GM23338 (cell line): ENCODE results near the gene RUNX3. TPM values are rescaled to one million over a fixed set of nuclear protein-coding genes. Genes with fewer than 3 reads are reported as not detected.

Experiments used
- ATAC-seq: fragments of 200-7000 bp; cut with Tn5 transposase; 3 replicates; pipeline ENCODE4 v1.9.1; 2020
- DNase-seq: peaks from one replicate; pipeline ENCODE4 v3.0.0-alpha.2; 2015; ENCODE audit warnings: low spot score
- H2AFZ ChIP-seq: fragments of 200-600 bp; sonication (generic); 2 replicates; pipeline ENCODE4 v1.8.0; 2016; ENCODE audit warnings: antibody characterized with exemption, mild to moderate bottlenecking, moderate library complexity
- H3F3A ChIP-seq: fragments of 200-600 bp; sonication (generic); replicated peaks from 2 replicates; pipeline ENCODE4 v1.8.0; 2017; ENCODE audit warnings: antibody characterized with exemption, mixed run types, low read depth
- H3K27ac ChIP-seq: fragments of 200-600 bp; sonication (generic); 2 replicates; pipeline ENCODE4 v1.6.1; 2016; ENCODE audit warnings: low read depth
- H3K27me3 ChIP-seq: fragments of 200-600 bp; sonication (generic); 2 replicates; pipeline ENCODE4 v1.8.0; 2016; ENCODE audit warnings: mild to moderate bottlenecking, mixed run types, moderate library complexity; ENCODE audit not compliant: insufficient read depth
- H3K36me3 ChIP-seq: fragments of 200-600 bp; sonication (generic); 2 replicates; pipeline ENCODE4 v1.8.0; 2016; ENCODE audit warnings: mild to moderate bottlenecking; ENCODE audit not compliant: insufficient read depth
- H3K4me1 ChIP-seq: fragments of 200-600 bp; sonication (generic); 2 replicates; pipeline ENCODE4 v1.8.0; 2016; ENCODE audit warnings: mild to moderate bottlenecking, moderate library complexity; ENCODE audit not compliant: insufficient read depth
- H3K4me2 ChIP-seq: fragments of 200-600 bp; sonication (generic); 2 replicates; pipeline ENCODE4 v1.7.1; 2017; ENCODE audit warnings: mixed run types
- H3K4me3 ChIP-seq: fragments of 200-600 bp; sonication (generic); 2 replicates; pipeline ENCODE4 v1.6.1; 2016; ENCODE audit warnings: mixed run types
- H3K79me2 ChIP-seq: fragments of 200-600 bp; sonication (generic); replicated peaks from 2 replicates; pipeline ENCODE4 v1.8.0; 2017; ENCODE audit warnings: mild to moderate bottlenecking; ENCODE audit not compliant: insufficient read depth
- H3K9me2 ChIP-seq: fragments of 200-600 bp; sonication (generic); 2 replicates; pipeline ENCODE4 v1.8.0; 2017; ENCODE audit not compliant: insufficient read depth
- H4K20me1 ChIP-seq: fragments of 200-600 bp; sonication (generic); replicated peaks from 2 replicates; pipeline ENCODE4 v1.8.0; 2017; ENCODE audit warnings: mild to moderate bottlenecking; ENCODE audit not compliant: insufficient read depth
- H3K27ac Mint-ChIP-seq: 2 replicates; pipeline ENCODE4 v1.8.0; 2020; ENCODE audit warnings: inconsistent platforms, mild to moderate bottlenecking, moderate library complexity, mixed read lengths
- H3K27me3 Mint-ChIP-seq: 3 replicates; pipeline ENCODE4 v1.8.0; 2022; ENCODE audit warnings: low read depth, mild to moderate bottlenecking, moderate library complexity, mixed read lengths, inconsistent platforms; ENCODE audit not compliant: insufficient read depth, poor library complexity
- H3K36me3 Mint-ChIP-seq: 3 replicates; pipeline ENCODE4 v1.8.0; 2021; ENCODE audit warnings: low read depth, mild to moderate bottlenecking, inconsistent platforms, moderate library complexity, mixed read lengths
- H3K4me1 Mint-ChIP-seq: 3 replicates; pipeline ENCODE4 v1.8.0; 2020; ENCODE audit warnings: mild to moderate bottlenecking, inconsistent platforms, mixed read lengths
- H3K4me3 Mint-ChIP-seq: 3 replicates; pipeline ENCODE4 v1.8.0; 2021; ENCODE audit warnings: moderate library complexity, mild to moderate bottlenecking, inconsistent platforms, mixed read lengths
- H3K9me3 Mint-ChIP-seq: 3 replicates; pipeline ENCODE4 v1.8.0; 2020; ENCODE audit warnings: moderate library complexity, mild to moderate bottlenecking, inconsistent platforms, mixed read lengths
- CREB1 ChIP-seq: fragments of 250-450 bp; sonication (Bioruptor Pico); IDR thresholded peaks from 2 replicates; pipeline ENCODE4 v1.5.0; 2020; ENCODE audit warnings: low read depth, mild to moderate bottlenecking, moderate library complexity
- CTCF ChIP-seq, 2 experiments: fragments of 200-600 bp in 1 of 2; sonication (generic) in 1 of 2; conservative IDR thresholded peaks; 2 replicates each; pipeline versions ENCODE4 v1.5.1 to v1.6.1; 2016 to 2017; ENCODE audit warnings: antibody characterized with exemption in 2 of 2, low read depth in 2 of 2, mild to moderate bottlenecking in 2 of 2, moderate library complexity in 1 of 2
- EZH2 ChIP-seq: fragments of 200-600 bp; sonication (generic); IDR thresholded peaks from one replicate; pipeline ENCODE4 v1.8.0; 2017; ENCODE audit warnings: antibody characterized with exemption, mild to moderate bottlenecking, low read depth; ENCODE audit not compliant: unreplicated experiment
- EZH2phosphoT487 ChIP-seq: fragments of 200-600 bp; sonication (generic); IDR thresholded peaks from one replicate; pipeline ENCODE4 v1.8.1; 2018; ENCODE audit warnings: antibody characterized with exemption; ENCODE audit not compliant: unreplicated experiment
- JUNB ChIP-seq: IDR thresholded peaks from one replicate; pipeline ENCODE4 v1.6.1; 2016; ENCODE audit warnings: antibody characterized with exemption; ENCODE audit not compliant: unreplicated experiment
- POLR2AphosphoS5 ChIP-seq: IDR thresholded peaks from 2 replicates; pipeline ENCODE4 v1.6.1; 2016; ENCODE audit warnings: antibody characterized with exemption, low read depth
- STAT1 ChIP-seq: IDR thresholded peaks from one replicate; pipeline ENCODE4 v1.6.1; 2016; ENCODE audit warnings: antibody characterized with exemption; ENCODE audit not compliant: unreplicated experiment
- ZNF114 ChIP-seq: fragments of 250-450 bp; sonication (Bioruptor Pico); IDR thresholded peaks from 2 replicates; pipeline ENCODE4 v1.5.0; 2020; ENCODE audit warnings: mild to moderate bottlenecking, moderate library complexity
- ZNF331 ChIP-seq: fragments of 250-450 bp; sonication (Bioruptor Pico); IDR thresholded peaks from 2 replicates; pipeline ENCODE4 v1.5.0; 2020; ENCODE audit warnings: low read depth, mild to moderate bottlenecking, moderate library complexity
- polyA plus RNA-seq: library from polyadenylated mRNA; unstranded; fragments of >200 nt; fragmentation: Nextera tagmentation; extraction: Ambion mirVana; gene quantifications from 2 replicates; pipeline ENCODE4 v1.2.1, GENCODE V29; 2016
- total RNA-seq: library from RNA; depleted of rRNA; stranded (reverse); fragments of >200 nt; shearing (Covaris generic); gene quantifications from 2 replicates; pipeline ENCODE4 v1.2.3, GENCODE V29; 2014
- TF ChIP-seq, protein P1 (sequence below): IDR thresholded peaks from one replicate; pipeline ENCODE4 v1.6.1; 2018; ENCODE audit warnings: antibody characterized with exemption; ENCODE audit not compliant: unreplicated experiment

The RUNX3 gene
- total and polyA plus RNA-seq, 2 experiments from 2014 or later = 0.23 to 0.73 TPM

DNA sequence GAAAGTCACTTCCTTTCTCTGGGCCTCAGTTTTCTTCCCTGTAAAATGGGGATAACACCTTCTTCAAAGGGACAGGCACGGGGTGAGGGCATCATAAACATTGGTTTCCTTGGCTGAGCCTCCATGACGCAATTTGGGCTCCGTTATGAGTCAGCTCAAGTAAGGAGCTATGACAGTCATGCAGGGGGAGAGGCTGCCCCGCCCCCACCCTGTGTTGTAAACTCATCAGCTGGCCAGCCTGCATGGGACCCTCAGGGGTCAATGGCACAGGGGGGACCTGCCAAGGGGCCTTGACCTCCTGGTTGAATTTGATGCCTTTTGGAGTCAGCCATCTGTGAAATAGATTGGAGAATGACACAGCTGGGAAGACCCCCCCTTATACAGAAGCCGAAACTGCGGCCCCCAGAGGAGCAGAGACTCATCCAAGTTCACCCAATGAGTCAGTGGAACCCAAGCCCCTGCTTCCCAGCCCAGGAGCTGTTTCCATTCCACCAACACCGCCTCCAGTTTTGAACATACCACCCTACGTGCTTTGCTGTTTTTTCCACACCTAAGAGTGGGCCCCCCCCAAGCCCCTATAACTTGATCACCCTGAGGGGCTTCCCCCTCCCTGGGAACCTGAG, 36.8 kb upstream of the RUNX3 start:
- Histone ChIP-seq H3K4me1 (peaks cover 9% of the 10 kb centered on the region), H3K4me3 (no peak overlapping the region), H3K9me2 (no peaks in the 10 kb centered on the region), H3K27ac (no peak overlapping the region), H3K27me3 (no peaks in the 10 kb centered on the region), H2AFZ (0 out of 2 replicates have a peak overlapping the region, but pooled peaks have one; percentile 38), H3K36me3 (no peaks in the 10 kb centered on the region), H4K20me1 (no peaks in the 10 kb centered on the region), H3K79me2 (no peaks in the 10 kb centered on the region), H3K4me2 (no peak overlapping the region), H3F3A (no peaks in the 10 kb centered on the region)
- ATAC-seq (no peak), DNase-seq (no peak)
- H3K9me3 Mint-ChIP-seq = no peaks in the 10 kb centered on the region
- H3K27me3 Mint-ChIP-seq = peaks cover 2% of the 10 kb centered on the region
- no peak overlapping the region for H3K27ac Mint-ChIP-seq
- H3K4me3 Mint-ChIP-seq = no peak overlapping the region
- peaks cover 17% of the 10 kb centered on the region for H3K4me1 Mint-ChIP-seq
- H3K36me3 Mint-ChIP-seq = no peaks in the 10 kb centered on the region
- TF ChIP-seq EZH2 (no peak), ZNF331 (no peak), CTCF (conservative IDR thresholded peaks at IDR 0.05; ENCODE audit: low read depth in 2 of 2) (no peak), ZNF114 (no peak), CREB1 (CRISPR knock-in tag) (no peak), JUNB (no peak), STAT1 (no peak), EZH2phosphoT487 (no peak)
- TF ChIP-seq, protein P1, sequence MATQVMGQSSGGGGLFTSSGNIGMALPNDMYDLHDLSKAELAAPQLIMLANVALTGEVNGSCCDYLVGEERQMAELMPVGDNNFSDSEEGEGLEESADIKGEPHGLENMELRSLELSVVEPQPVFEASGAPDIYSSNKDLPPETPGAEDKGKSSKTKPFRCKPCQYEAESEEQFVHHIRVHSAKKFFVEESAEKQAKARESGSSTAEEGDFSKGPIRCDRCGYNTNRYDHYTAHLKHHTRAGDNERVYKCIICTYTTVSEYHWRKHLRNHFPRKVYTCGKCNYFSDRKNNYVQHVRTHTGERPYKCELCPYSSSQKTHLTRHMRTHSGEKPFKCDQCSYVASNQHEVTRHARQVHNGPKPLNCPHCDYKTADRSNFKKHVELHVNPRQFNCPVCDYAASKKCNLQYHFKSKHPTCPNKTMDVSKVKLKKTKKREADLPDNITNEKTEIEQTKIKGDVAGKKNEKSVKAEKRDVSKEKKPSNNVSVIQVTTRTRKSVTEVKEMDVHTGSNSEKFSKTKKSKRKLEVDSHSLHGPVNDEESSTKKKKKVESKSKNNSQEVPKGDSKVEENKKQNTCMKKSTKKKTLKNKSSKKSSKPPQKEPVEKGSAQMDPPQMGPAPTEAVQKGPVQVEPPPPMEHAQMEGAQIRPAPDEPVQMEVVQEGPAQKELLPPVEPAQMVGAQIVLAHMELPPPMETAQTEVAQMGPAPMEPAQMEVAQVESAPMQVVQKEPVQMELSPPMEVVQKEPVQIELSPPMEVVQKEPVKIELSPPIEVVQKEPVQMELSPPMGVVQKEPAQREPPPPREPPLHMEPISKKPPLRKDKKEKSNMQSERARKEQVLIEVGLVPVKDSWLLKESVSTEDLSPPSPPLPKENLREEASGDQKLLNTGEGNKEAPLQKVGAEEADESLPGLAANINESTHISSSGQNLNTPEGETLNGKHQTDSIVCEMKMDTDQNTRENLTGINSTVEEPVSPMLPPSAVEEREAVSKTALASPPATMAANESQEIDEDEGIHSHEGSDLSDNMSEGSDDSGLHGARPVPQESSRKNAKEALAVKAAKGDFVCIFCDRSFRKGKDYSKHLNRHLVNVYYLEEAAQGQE = no peak

DNA sequence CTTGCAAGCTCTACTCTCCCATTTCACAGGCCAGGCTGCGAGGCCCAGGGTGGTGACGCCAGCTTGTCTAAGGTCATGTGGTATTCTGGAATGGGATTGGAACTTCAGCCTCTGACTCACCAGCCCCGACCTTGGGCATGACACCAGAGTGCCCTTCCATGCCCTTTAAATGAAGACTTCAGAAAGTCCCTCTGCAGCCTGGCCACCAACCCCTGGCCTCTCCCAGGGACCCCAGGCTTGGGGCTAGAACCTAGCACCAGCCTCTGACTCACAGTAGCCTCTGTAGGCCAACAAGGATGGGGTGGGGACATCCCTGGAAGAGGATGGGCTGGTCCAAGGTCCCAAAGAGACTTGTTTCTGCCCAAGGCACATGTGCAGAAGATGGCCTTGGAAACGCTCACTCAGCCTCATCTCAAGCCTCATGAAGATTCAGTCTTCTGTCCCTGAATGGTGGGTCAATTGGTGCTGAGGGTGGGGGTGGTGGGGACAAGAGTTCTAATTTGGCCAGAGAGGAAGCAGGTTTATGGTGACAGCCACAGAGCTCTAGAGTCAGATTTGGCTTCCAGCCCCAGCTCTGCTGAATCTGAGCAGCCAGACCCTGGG, 36.1 kb upstream of the RUNX3 start:
- H3K27ac ChIP-seq = no peak overlapping the region
- no peak for DNase-seq
- H3K9me3 Mint-ChIP-seq = no peaks in the 10 kb centered on the region
- TF ChIP-seq POLR2AphosphoS5 (no peak), ZNF331 (no peak), CREB1 (CRISPR knock-in tag) (no peak), STAT1 (no peak), ZNF114 (no peak), JUNB (no peak)
- TF ChIP-seq, protein P1 = no peak

More for the DNA sequence above, 36.1 kb upstream of the RUNX3 start:
- no peaks in the 10 kb centered on the region for H3K79me2 ChIP-seq
- H3K36me3 ChIP-seq = no peaks in the 10 kb centered on the region
- H3F3A ChIP-seq = no peaks in the 10 kb centered on the region
- no peak overlapping the region for H3K4me3 Mint-ChIP-seq
- H3K4me2 ChIP-seq = no peak overlapping the region
- no peak for ATAC-seq
- H3K4me1 Mint-ChIP-seq = peaks cover 15% of the 10 kb centered on the region
- no peak overlapping the region for H2AFZ ChIP-seq
- no peaks in the 10 kb centered on the region for H3K36me3 Mint-ChIP-seq
- no peak overlapping the region for H3K27ac Mint-ChIP-seq
- no peaks in the 10 kb centered on the region for H3K27me3 ChIP-seq
- H3K4me3 ChIP-seq = no peak overlapping the region
- H3K9me2 ChIP-seq = no peaks in the 10 kb centered on the region
- peaks cover 2% of the 10 kb centered on the region for H3K27me3 Mint-ChIP-seq
- H4K20me1 ChIP-seq = no peaks in the 10 kb centered on the region
- H3K4me1 ChIP-seq = peaks cover 3% of the 10 kb centered on the region; the same call in 1 of the 2 replicates
